Neural progenitor cell (in vitro differentiated cells): ENCODE results near the gene IL17A. TPM values are rescaled to one million over a fixed set of nuclear protein-coding genes. Genes with fewer than 3 reads are reported as not detected.
A peak's percentile ranks its signal among the peaks of the same experiment; 100 is the strongest.

Source experiments
- DNase-seq: peaks from one replicate; pipeline ENCODE4 v3.0.0-alpha.2; 2016; ENCODE audit warnings: low spot score
- H2AFZ ChIP-seq: fragments of 200-600 bp; sonication (generic); replicated peaks from 2 replicates; pipeline ENCODE4 v1.6.1; 2016; ENCODE audit warnings: antibody characterized with exemption
- H3F3A ChIP-seq: fragments of 200-600 bp; sonication (generic); 2 replicates; pipeline ENCODE4 v1.6.1; 2016; ENCODE audit warnings: antibody characterized with exemption, low read depth
- H3K27ac ChIP-seq: fragments of 200-600 bp; sonication (generic); 2 replicates; pipeline ENCODE4 v1.5.1; 2016; ENCODE audit warnings: mild to moderate bottlenecking
- H3K27me3 ChIP-seq: fragments of 200-600 bp; sonication (generic); 2 replicates; pipeline ENCODE4 v1.6.1; 2016; ENCODE audit warnings: mild to moderate bottlenecking, moderate library complexity
- H3K36me3 ChIP-seq: fragments of 200-600 bp; sonication (generic); 2 replicates; pipeline ENCODE4 v1.5.1; 2016
- H3K4me1 ChIP-seq: fragments of 200-600 bp; sonication (generic); 2 replicates; pipeline ENCODE4 v1.6.1; 2016; ENCODE audit warnings: mixed run types
- H3K4me2 ChIP-seq: fragments of 200-600 bp; sonication (generic); 2 replicates; pipeline ENCODE4 v1.6.1; 2016
- H3K4me3 ChIP-seq: fragments of 200-600 bp; sonication (generic); 2 replicates; pipeline ENCODE4 v1.5.1; 2016
- H3K79me2 ChIP-seq: fragments of 200-600 bp; sonication (generic); 2 replicates; pipeline ENCODE4 v1.6.1; 2016; ENCODE audit warnings: low read depth
- H3K9ac ChIP-seq: fragments of 200-600 bp; sonication (generic); 2 replicates; pipeline ENCODE4 v1.6.1; 2016
- H3K9me3 ChIP-seq: fragments of 200-600 bp; sonication (generic); 2 replicates; pipeline ENCODE4 v1.5.1; 2016; ENCODE audit warnings: low read depth
- H4K20me1 ChIP-seq: fragments of 200-600 bp; sonication (generic); 2 replicates; pipeline ENCODE4 v1.6.1; 2016; ENCODE audit warnings: low read depth
- H3K27ac Mint-ChIP-seq: 3 replicates; pipeline ENCODE4 v1.8.0; 2021; ENCODE audit warnings: mixed read lengths
- H3K27me3 Mint-ChIP-seq: 2 replicates; pipeline ENCODE4 v1.8.0; 2022; ENCODE audit warnings: low read depth, mild to moderate bottlenecking, inconsistent platforms, moderate library complexity, mixed read lengths; ENCODE audit not compliant: insufficient read depth
- H3K36me3 Mint-ChIP-seq: 3 replicates; pipeline ENCODE4 v1.8.0; 2021; ENCODE audit warnings: mixed read lengths
- H3K4me1 Mint-ChIP-seq: 3 replicates; pipeline ENCODE4 v1.8.0; 2021; ENCODE audit warnings: mixed read lengths
- H3K4me3 Mint-ChIP-seq: 3 replicates; pipeline ENCODE4 v1.8.0; 2021; ENCODE audit warnings: mild to moderate bottlenecking, moderate library complexity, mixed read lengths
- H3K9me3 Mint-ChIP-seq: 3 replicates; pipeline ENCODE4 v1.8.0; 2020; ENCODE audit warnings: mixed read lengths
- CTCF ChIP-seq: fragments of 200-600 bp; sonication (generic); IDR thresholded peaks from 2 replicates; pipeline ENCODE4 v1.5.1; 2017; ENCODE audit warnings: antibody characterized with exemption, mild to moderate bottlenecking
- EZH2 ChIP-seq: fragments of 200-600 bp; sonication (generic); IDR thresholded peaks from 2 replicates; pipeline ENCODE4 v1.6.1; 2017; ENCODE audit warnings: antibody characterized with exemption, mild to moderate bottlenecking, moderate library complexity
- EZH2phosphoT487 ChIP-seq: fragments of 200-600 bp; sonication (generic); IDR thresholded peaks from 2 replicates; pipeline ENCODE4 v1.6.1; 2017; ENCODE audit warnings: antibody characterized with exemption
- total RNA-seq: library from RNA; depleted of rRNA; stranded (reverse); fragments of >200 nt; gene quantifications from 2 replicates; pipeline ENCODE4 v1.2.3, GENCODE V29; 2015; ENCODE audit warnings: low replicate concordance

The IL17A gene
- total RNA-seq, 1 donor from 2014 or later = not detected

DNA sequence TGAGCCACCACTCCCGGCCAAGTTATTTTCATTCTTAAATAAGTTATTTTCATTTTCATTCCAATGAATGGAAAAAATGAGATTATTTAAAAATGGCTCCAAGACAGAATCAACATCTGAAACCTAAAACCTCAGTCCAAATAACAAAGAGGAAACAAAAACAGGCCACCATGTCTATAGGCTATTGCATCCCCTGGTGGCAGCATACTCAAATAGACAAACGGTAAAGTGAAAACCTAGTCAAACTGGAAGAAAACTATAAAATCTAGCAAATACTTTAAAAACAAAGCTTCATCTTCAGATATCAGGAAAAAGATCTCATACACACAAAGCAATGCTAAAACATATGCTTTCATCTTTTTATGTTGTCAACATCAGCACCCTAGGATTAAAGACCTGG lies 20.9 kb downstream of the IL17A start:
- H3K27ac ChIP-seq = no peak overlapping the region
- no peaks in the 10 kb centered on the region for H4K20me1 ChIP-seq
- peaks cover 8% of the 10 kb centered on the region for H3K27me3 Mint-ChIP-seq
- H2AFZ ChIP-seq = no peak overlapping the region
- H3K9ac ChIP-seq = no peak overlapping the region
- DNase-seq = no peak
- no peaks in the 10 kb centered on the region for H3F3A ChIP-seq
- H3K4me1 ChIP-seq = no peaks in the 10 kb centered on the region
- peaks cover 6% of the 10 kb centered on the region for H3K9me3 Mint-ChIP-seq
- H3K4me2 ChIP-seq = no peak overlapping the region
- no peaks in the 10 kb centered on the region for H3K79me2 ChIP-seq
- no peak overlapping the region for H3K27ac Mint-ChIP-seq
- no peak overlapping the region for H3K4me3 Mint-ChIP-seq
- no peaks in the 10 kb centered on the region for H3K9me3 ChIP-seq
- no peaks in the 10 kb centered on the region for H3K36me3 Mint-ChIP-seq
- H3K36me3 ChIP-seq = no peaks in the 10 kb centered on the region
- TF ChIP-seq CTCF (peak; percentile 14), EZH2 (no peak)
- no peaks in the 10 kb centered on the region for H3K4me1 Mint-ChIP-seq
- no peaks in the 10 kb centered on the region for H3K27me3 ChIP-seq
- no peak overlapping the region for H3K4me3 ChIP-seq

DNA sequence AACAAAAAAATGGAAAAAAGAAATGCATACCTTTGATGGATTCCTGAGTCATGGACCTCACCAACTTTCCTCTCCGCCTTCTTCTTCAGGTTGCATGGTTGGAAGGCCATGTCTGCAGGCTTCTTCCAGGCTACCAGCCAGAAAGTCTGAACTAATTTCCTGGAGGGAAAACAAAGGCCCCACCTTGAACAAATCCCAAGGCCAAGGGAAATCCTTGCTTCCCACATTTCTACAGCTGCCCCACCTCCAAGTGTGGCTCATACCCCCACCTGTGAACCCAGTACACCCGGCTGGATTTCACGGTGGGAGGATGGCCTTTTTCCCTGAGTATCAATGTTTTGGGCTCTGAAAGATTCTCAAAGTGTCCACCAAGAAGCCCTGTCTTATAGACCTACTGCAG lies 22.4 kb downstream of the IL17A start:
- Histone ChIP-seq H3K79me2 (no peaks in the 10 kb centered on the region), H3K4me2 (no peak overlapping the region), H3K9me3 (no peaks in the 10 kb centered on the region), H3K4me1 (no peaks in the 10 kb centered on the region), H3K9ac (no peak overlapping the region), H3K27ac (no peak overlapping the region), H3F3A (no peaks in the 10 kb centered on the region), H4K20me1 (no peaks in the 10 kb centered on the region), H3K36me3 (no peaks in the 10 kb centered on the region), H2AFZ (no peak overlapping the region), H3K27me3 (no peaks in the 10 kb centered on the region), H3K4me3 (no peak overlapping the region)
- H3K36me3 Mint-ChIP-seq = no peaks in the 10 kb centered on the region
- TF ChIP-seq CTCF (no peak), EZH2phosphoT487 (no peak), EZH2 (no peak)
- H3K4me3 Mint-ChIP-seq = no peak overlapping the region
- no peak overlapping the region for H3K27ac Mint-ChIP-seq
- peaks cover 6% of the 10 kb centered on the region for H3K9me3 Mint-ChIP-seq
- peaks cover 7% of the 10 kb centered on the region for H3K27me3 Mint-ChIP-seq
- no peak for DNase-seq
- no peaks in the 10 kb centered on the region for H3K4me1 Mint-ChIP-seq

DNA sequence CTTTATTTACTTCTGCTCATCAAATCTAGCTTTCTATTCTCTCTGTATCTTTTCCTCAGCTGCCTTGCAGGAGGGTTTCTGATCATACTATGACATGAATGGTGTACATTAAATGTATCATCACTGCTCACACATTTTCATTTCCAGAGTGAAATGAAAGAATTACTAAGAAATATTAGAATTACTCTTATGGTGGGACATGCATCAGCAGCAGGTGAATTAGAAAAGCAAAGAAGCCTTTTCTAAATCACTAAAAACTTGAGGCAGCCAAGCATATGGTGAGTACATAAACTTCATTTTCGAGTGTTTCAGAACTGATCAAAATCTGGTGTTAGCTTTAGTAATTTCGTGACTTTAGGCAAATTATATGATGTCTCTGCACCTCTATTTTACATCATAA lies 23.6 kb downstream of the IL17A start:
- DNase-seq = no peak
- Histone ChIP-seq H3K9me3 (no peaks in the 10 kb centered on the region), H3K27ac (no peak overlapping the region), H3F3A (no peaks in the 10 kb centered on the region), H3K27me3 (no peaks in the 10 kb centered on the region), H4K20me1 (no peaks in the 10 kb centered on the region), H3K4me1 (no peaks in the 10 kb centered on the region), H2AFZ (no peak overlapping the region), H3K9ac (no peak overlapping the region), H3K4me3 (no peak overlapping the region), H3K4me2 (no peak overlapping the region), H3K36me3 (no peaks in the 10 kb centered on the region), H3K79me2 (no peaks in the 10 kb centered on the region)
- H3K36me3 Mint-ChIP-seq = no peaks in the 10 kb centered on the region
- no peak for TF ChIP-seq EZH2phosphoT487
- peaks cover 6% of the 10 kb centered on the region for H3K9me3 Mint-ChIP-seq
- H3K4me3 Mint-ChIP-seq = no peak overlapping the region
- H3K27me3 Mint-ChIP-seq = peaks cover 7% of the 10 kb centered on the region
- no peak overlapping the region for H3K27ac Mint-ChIP-seq
- H3K4me1 Mint-ChIP-seq = no peaks in the 10 kb centered on the region

DNA sequence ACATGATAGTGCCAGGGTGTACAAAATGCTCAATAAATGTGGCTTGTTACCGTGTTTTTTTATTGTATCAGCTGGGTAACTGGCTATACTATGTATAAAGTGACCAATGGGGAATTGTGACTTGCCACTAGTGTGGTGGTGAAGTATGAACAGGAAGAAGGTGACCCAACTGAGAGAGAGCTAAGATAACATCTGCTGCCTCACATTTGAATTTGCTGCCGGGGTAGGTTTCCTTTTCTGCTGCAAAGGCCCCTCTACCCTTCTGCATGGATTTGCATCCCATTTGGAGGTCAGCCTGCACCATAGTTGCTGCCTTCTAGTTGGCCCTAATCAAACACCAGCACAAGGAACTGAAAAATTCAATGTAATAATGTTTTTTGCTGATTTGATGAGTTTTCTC lies 24.1 kb downstream of the IL17A start:
- Histone ChIP-seq H3K79me2 (no peaks in the 10 kb centered on the region), H3K9me3 (no peaks in the 10 kb centered on the region), H3K27me3 (no peaks in the 10 kb centered on the region), H4K20me1 (no peaks in the 10 kb centered on the region), H3K9ac (no peak overlapping the region), H3K4me3 (no peak overlapping the region), H3K4me1 (no peaks in the 10 kb centered on the region), H2AFZ (no peak overlapping the region), H3K27ac (no peak overlapping the region), H3K36me3 (no peaks in the 10 kb centered on the region), H3F3A (no peaks in the 10 kb centered on the region), H3K4me2 (no peak overlapping the region)
- H3K4me1 Mint-ChIP-seq = no peaks in the 10 kb centered on the region
- peaks cover 7% of the 10 kb centered on the region for H3K27me3 Mint-ChIP-seq
- H3K27ac Mint-ChIP-seq = no peak overlapping the region
- H3K4me3 Mint-ChIP-seq = no peak overlapping the region
- no peak for DNase-seq
- no peak for TF ChIP-seq EZH2
- no peak for TF ChIP-seq EZH2phosphoT487
- TF ChIP-seq CTCF = no peak
- no peaks in the 10 kb centered on the region for H3K36me3 Mint-ChIP-seq
- H3K9me3 Mint-ChIP-seq = peaks cover 6% of the 10 kb centered on the region
